ENCODE data around the gene FOXO6.
"Not testable (repeated sequence)": the region's sequence is repeated elsewhere in the genome, so short reads cannot be mapped to it uniquely, and the experiment has no call there.

The FOXO6 gene

GRCh38 chr1:41328780-41329640 is 32.2 kb upstream of the FOXO6 start:
- DNase-seq, result no peak

GRCh38 chr1:41329662-41330587 is 31.3 kb upstream of the FOXO6 start:
- no peak for DNase-seq

GRCh38 chr1:41330588-41331545 is 30.4 kb upstream of the FOXO6 start:
- DNase-seq, result no peak

- no peak for DNase-seq
Measured at GRCh38 chr1:41331546-41331917, 29.7 kb upstream of the FOXO6 start.

- DNase-seq, result not testable (repeated sequence)
Measured at GRCh38 chr1:41332161-41332560, 29.1 kb upstream of the FOXO6 start.

GRCh38 chr1:41333146-41333784 is 28.0 kb upstream of the FOXO6 start:
- DNase-seq, result no peak

- DNase-seq, result no peak
Measured at GRCh38 chr1:41338820-41339219, 22.4 kb upstream of the FOXO6 start.

GRCh38 chr1:41340655-41341364 is 20.4 kb upstream of the FOXO6 start:
- DNase-seq, result no peak

- no peak for DNase-seq
Measured at GRCh38 chr1:41341365-41341683, 19.9 kb upstream of the FOXO6 start.

GRCh38 chr1:41341772-41342562 is 19.3 kb upstream of the FOXO6 start:
- peak in 1 of 51 donors; percentile 25 for DNase-seq

GRCh38 chr1:41342774-41343355 is 18.4 kb upstream of the FOXO6 start:
- DNase-seq, result no peak

- no peak for DNase-seq
Measured at GRCh38 chr1:41343790-41344699, 17.2 kb upstream of the FOXO6 start.

- no peak for DNase-seq
Measured at GRCh38 chr1:41344708-41345159, 16.5 kb upstream of the FOXO6 start.

GRCh38 chr1:41345434-41346075 is 15.7 kb upstream of the FOXO6 start:
- no peak for DNase-seq

- no peak for DNase-seq
Measured at GRCh38 chr1:41347276-41347675, 14.0 kb upstream of the FOXO6 start.

GRCh38 chr1:41348394-41348793 is 12.8 kb upstream of the FOXO6 start:
- DNase-seq, result no peak

- DNase-seq, result no peak
Measured at GRCh38 chr1:41349361-41350054, 11.7 kb upstream of the FOXO6 start.
